Sigmoid colon (tissue), 7 donors: ENCODE measurements around the gene TRMT1. TPM values are rescaled to one million over a fixed set of nuclear protein-coding genes. Genes with fewer than 3 reads are reported as not detected.

Experiments used
- DNase-seq: peaks from one replicate; pipeline ENCODE4 v3.0.0-alpha.2; 2019
- H3K27ac ChIP-seq, 4 donors: fragments of 200-600 bp; sonication (generic); one replicate each; pipeline ENCODE4 v1.5.1; 2016 to 2019; ENCODE audit warnings: mild to moderate bottlenecking in 1 of 4
- H3K27me3 ChIP-seq, 3 donors: fragments of 200-600 bp; sonication (generic); one replicate each; pipeline ENCODE4 v1.5.1; 2019; ENCODE audit warnings: mild to moderate bottlenecking in 1 of 3
- H3K36me3 ChIP-seq, 4 donors: fragments of 200-600 bp; sonication (generic); one replicate each; pipeline ENCODE4 v1.5.1; 2016 to 2019
- H3K4me1 ChIP-seq, 4 donors: fragments of 200-600 bp; sonication (generic); one replicate each; pipeline ENCODE4 v1.5.1; 2017 to 2019
- H3K4me3 ChIP-seq, 4 donors: fragments of 200-600 bp; sonication (generic); one replicate each; pipeline ENCODE4 v1.5.1; 2017 to 2019; ENCODE audit warnings: mild to moderate bottlenecking in 2 of 4, moderate library complexity in 1 of 4
- H3K9me3 ChIP-seq, 4 donors: fragments of 200-600 bp in 3 of 4; sonication (generic) in 3 of 4; one replicate each; pipeline versions ENCODE4 v1.5.1 to v1.6.1; 2013 to 2019
- CTCF ChIP-seq, 4 experiments: fragments of 450-650 bp in 3 of 4; fragments of 200-600 bp in 1 of 4; IDR thresholded peaks; one replicate each; pipeline ENCODE4 v1.5.1; 2016 to 2019; ENCODE audit warnings: antibody characterized with exemption in 4 of 4, mild to moderate bottlenecking in 3 of 4, moderate library complexity in 2 of 4
- EP300 ChIP-seq, 4 donors: sonication (generic); formaldehyde crosslinking; IDR thresholded peaks; one replicate each; pipeline ENCODE4 v1.6.1; 2017; ENCODE audit warnings: antibody characterized with exemption in 4 of 4
- POLR2A ChIP-seq, 2 donors: fragments of 450-650 bp; IDR thresholded peaks; one replicate each; pipeline ENCODE4 v1.6.1; 2016; ENCODE audit warnings: antibody characterized with exemption in 2 of 2, mild to moderate bottlenecking in 2 of 2, moderate library complexity in 2 of 2
- POLR2AphosphoS5 ChIP-seq, 4 donors: sonication (generic); formaldehyde crosslinking; IDR thresholded peaks; one replicate each; pipeline ENCODE4 v1.6.1; 2017; ENCODE audit warnings: antibody characterized with exemption in 4 of 4
- WGBS, 2 donors: extraction: QIAGEN DNeasy Blood & Tissue Kit; methylation state at CpG; one replicate each; pipeline ENCODE4 v1.1.7; 2013; 5-methylcytosine and 5-hydroxymethylcytosine counted together
- intact Hi-C: fragments of 100-400 bp; cut with DNase I; formaldehyde crosslinking; loops from one replicate; pipeline ENCODE4 v1.15.1; 2023
- polyA plus RNA-seq, 3 donors: library from polyadenylated mRNA; stranded (reverse); fragments of 200-250 nt; gene quantifications; one replicate each; pipeline ENCODE4 v1.2.3, GENCODE V29; 2013
- total RNA-seq, 4 donors: library from RNA; depleted of rRNA; stranded (reverse); fragments of >200 nt; gene quantifications; one replicate each; pipeline ENCODE4 v1.1.0, GENCODE V29; 2016
- donor health status: healthy with polysubstance abuse.
- donor health status: Bipolar disorder and iron deficiency.
- donor health status: healthy.

TRMT1 gene
- total and polyA plus RNA-seq, 7 donors = 6.7 to 48.6 (median 19.3) TPM

GRCh38 chr19:13087295-13087694 is 29.2 kb downstream of the TRMT1 start:
- TF ChIP-seq CTCF (IDR thresholded peaks at IDR 0.05) (no peak), POLR2A (IDR thresholded peaks at IDR 0.05) (no peak), POLR2AphosphoS5 (IDR thresholded peaks at IDR 0.05) (no peak), EP300 (IDR thresholded peaks at IDR 0.05) (no peak)
- 91 to 94% methylated on average over 12 of the region's 12 CpGs for WGBS, 2 donors
- Histone ChIP-seq H3K27me3 (no peaks in the 10 kb centered on the region), H3K27ac (peak overlapping the region in 3 of 4 donors; percentile 81 to 95 (median 88)), H3K36me3 (peaks cover 0 to 49% (median 15%) of the 10 kb centered on the region in 4 donors), H3K4me1 (peaks cover 0 to 68% (median 55%) of the 10 kb centered on the region in 4 donors), H3K4me3 (no peak overlapping the region), H3K9me3 (no peaks in the 10 kb centered on the region)
- DNase-seq = no peak
- intact Hi-C loops = no loop called here

GRCh38 chr19:13086341-13086740 is 30.2 kb downstream of the TRMT1 start:
- Histone ChIP-seq H3K4me1 (peaks cover 0 to 68% (median 55%) of the 10 kb centered on the region in 4 donors), H3K27ac (peak overlapping the region; percentile 25 to 95 (median 63))
- 80 to 88% methylated on average over 2 of the region's 2 CpGs for whole genome bisulfite sequencing, 2 donors

GRCh38 chr19:13085666-13086065 is 30.9 kb downstream of the TRMT1 start:
- Histone ChIP-seq H3K36me3 (peaks cover 0 to 60% (median 18%) of the 10 kb centered on the region in 4 donors), H3K9me3 (no peaks in the 10 kb centered on the region), H3K4me1 (peaks cover 0 to 62% (median 52%) of the 10 kb centered on the region in 4 donors), H3K27ac (peak overlapping the region; percentile 25 to 95 (median 63)), H3K4me3 (no peak overlapping the region), H3K27me3 (no peaks in the 10 kb centered on the region)
- intact Hi-C loops = no loop called here
- TF ChIP-seq POLR2AphosphoS5 (IDR thresholded peaks at IDR 0.05) (peak in 1 of 4 donors; percentile 3), EP300 (IDR thresholded peaks at IDR 0.05) (no peak), POLR2A (IDR thresholded peaks at IDR 0.05) (no peak), CTCF (IDR thresholded peaks at IDR 0.05) (no peak)
- WGBS, 2 donors = 23 to 49% methylated on average over 7 of the region's 7 CpGs
- no peak for DNase-seq

More at GRCh38 chr19:13086341-13086740, 30.2 kb downstream of the TRMT1 start:
- DNase-seq = no peak
- H3K4me3 ChIP-seq = no peak overlapping the region
- no peaks in the 10 kb centered on the region for H3K27me3 ChIP-seq
- H3K36me3 ChIP-seq = peaks cover 0 to 56% (median 18%) of the 10 kb centered on the region in 4 donors
- H3K9me3 ChIP-seq = no peaks in the 10 kb centered on the region
- no peak for TF ChIP-seq EP300 (IDR thresholded peaks at IDR 0.05)
- no peak for TF ChIP-seq POLR2AphosphoS5 (IDR thresholded peaks at IDR 0.05)
- TF ChIP-seq POLR2A (IDR thresholded peaks at IDR 0.05) = no peak
- TF ChIP-seq CTCF (IDR thresholded peaks at IDR 0.05) = no peak
- intact Hi-C loops = no loop called here

- DNase-seq = no peak
- no peaks in the 10 kb centered on the region for H3K27me3 ChIP-seq
- peaks cover 0 to 56% (median 18%) of the 10 kb centered on the region in 4 donors for H3K36me3 ChIP-seq
- WGBS, 2 donors = 90 to 93% methylated on average over 9 of the region's 9 CpGs
- intact Hi-C loops = no loop called here
- TF ChIP-seq CTCF (IDR thresholded peaks at IDR 0.05) (no peak), POLR2A (IDR thresholded peaks at IDR 0.05) (no peak), POLR2AphosphoS5 (IDR thresholded peaks at IDR 0.05) (no peak), EP300 (IDR thresholded peaks at IDR 0.05) (no peak)
- no peaks in the 10 kb centered on the region for H3K9me3 ChIP-seq
- H3K4me3 ChIP-seq = no peak overlapping the region
- peaks cover 0 to 63% (median 54%) of the 10 kb centered on the region in 4 donors for H3K4me1 ChIP-seq
- peak overlapping the region; percentile 46 to 97 (median 78) for H3K27ac ChIP-seq
Measured at GRCh38 chr19:13083627-13084026, 32.9 kb downstream of the TRMT1 start.

- peaks cover 0 to 69% (median 57%) of the 10 kb centered on the region in 4 donors for H3K4me1 ChIP-seq
Measured at GRCh38 chr19:13083008-13083404, 33.5 kb downstream of the TRMT1 start.

More at GRCh38 chr19:13083008-13083404, 33.5 kb downstream of the TRMT1 start:
- Histone ChIP-seq H3K4me3 (no peak overlapping the region), H3K36me3 (peaks cover 0 to 53% (median 16%) of the 10 kb centered on the region in 4 donors), H3K9me3 (no peaks in the 10 kb centered on the region), H3K27me3 (no peaks in the 10 kb centered on the region), H3K27ac (peak overlapping the region; percentile 46 to 97 (median 78))
- no peak for TF ChIP-seq EP300 (IDR thresholded peaks at IDR 0.05)
- TF ChIP-seq POLR2A (IDR thresholded peaks at IDR 0.05) = no peak
- TF ChIP-seq CTCF (IDR thresholded peaks at IDR 0.05) = no peak
- TF ChIP-seq POLR2AphosphoS5 (IDR thresholded peaks at IDR 0.05) = no peak
- DNase-seq = no peak
- WGBS, 2 donors = 83% methylated on average over 7 of the region's 7 CpGs
- intact Hi-C loops = no loop called here
